HCT116 (cell line): ENCODE measurements around the gene COPS2. TPM values are rescaled to one million over a fixed set of nuclear protein-coding genes. Genes with fewer than 3 reads are reported as not detected.

Experiments used
- ATAC-seq: fragments of 200-7000 bp; cut with Tn5 transposase; 2 replicates; pipeline ENCODE4 v1.9.1; 2020; ENCODE audit warnings: mild to moderate bottlenecking, moderate library complexity
- BruUV-seq: library from RNA; stranded (reverse); fragments of 400-500 nt; replicated peaks from 2 replicates; lab custom pipeline; 2021; lab: Mats Ljungman, UMichigan
- CTCF ChIA-PET: fragments of 300-600 bp; sonication (Branson Sonifier 250); formaldehyde crosslinking; loops from one replicate; lab custom pipeline; 2021; ENCODE audit warnings: antibody characterized with exemption; lab: Charles Lee
- POLR2A ChIA-PET: fragments of 300-600, 350-600 bp; sonication (Branson Sonifier 250); formaldehyde crosslinking; loops from one replicate; lab custom pipeline; 2021; ENCODE audit warnings: antibody characterized with exemption; lab: Charles Lee
- RAD21 ChIA-PET, 2 experiments: fragments of 300-600 bp; sonication (Branson Sonifier 250); formaldehyde crosslinking; loops; one replicate each; lab custom pipeline; 2023; ENCODE audit warnings: low total read pairs in 2 of 2; ENCODE audit not compliant: uncharacterized antibody in 2 of 2, unreplicated experiment in 2 of 2, low non-redundant PET in 1 of 2; lab: Charles Lee
- DNase-seq: peaks from one replicate; pipeline ENCODE4 v3.0.0-alpha.2; 2010; ENCODE audit warnings: low read depth, low spot score
- H2AFZ ChIP-seq: fragments of 200-600 bp; shearing (Covaris generic), sonication (generic); 2 replicates; pipeline ENCODE4 v1.6.1; 2017; ENCODE audit warnings: low read depth, mixed run types, mixed read lengths, antibody characterized with exemption, low read length; ENCODE audit not compliant: poor library complexity, severe bottlenecking
- H3K27ac ChIP-seq: 2 replicates; pipeline ENCODE4 v1.5.1; 2012; ENCODE audit warnings: low read depth, low read length
- H3K27me3 ChIP-seq: fragments of 200-600 bp; sonication (generic); 2 replicates; pipeline ENCODE4 v1.6.1; 2016; ENCODE audit warnings: mixed run types, low read length, mixed read lengths; ENCODE audit not compliant: insufficient read depth
- H3K36me3 ChIP-seq, 2 experiments: fragments of 200-500 bp in 1 of 2; fragments of 200-600 bp in 1 of 2; sonication (Bioruptor generic) in 1 of 2; sonication (generic) in 1 of 2; 2 replicates each; pipeline versions ENCODE4 v1.5.1 to v1.6.1; 2014 to 2016; ENCODE audit warnings: low read length in 2 of 2, inconsistent platforms in 1 of 2, mixed read lengths in 1 of 2, mixed run types in 1 of 2; ENCODE audit not compliant: insufficient read depth in 2 of 2, control insufficient read depth in 1 of 2
- H3K4me1 ChIP-seq, 2 experiments: fragments of 200-600 bp in 1 of 2; sonication (generic) in 1 of 2; 2 replicates each; pipeline versions ENCODE4 v1.5.1 to v1.6.1; 2012 to 2017; ENCODE audit warnings: low read length in 2 of 2, inconsistent platforms in 1 of 2, mild to moderate bottlenecking in 1 of 2, mixed read lengths in 1 of 2, mixed run types in 1 of 2, moderate library complexity in 1 of 2; ENCODE audit not compliant: insufficient read depth in 2 of 2, control insufficient read depth in 1 of 2
- H3K4me2 ChIP-seq: fragments of 200-600 bp; sonication (generic); 2 replicates; pipeline ENCODE4 v1.6.1; 2017; ENCODE audit warnings: mixed run types, low read length, mixed read lengths
- H3K4me3 ChIP-seq, 2 experiments: fragments of 200-600 bp in 1 of 2; sonication (generic) in 1 of 2; replicated peaks in 1 of 2; 2 replicates each; pipeline ENCODE4 v1.5.1; 2011 to 2016; ENCODE audit warnings: low read length in 2 of 2, control low read depth in 1 of 2, low read depth in 1 of 2, mild to moderate bottlenecking in 1 of 2, mixed read lengths in 1 of 2, mixed run types in 1 of 2
- H3K79me2 ChIP-seq: fragments of 200-600 bp; sonication (generic); 2 replicates; pipeline ENCODE4 v1.6.1; 2017; ENCODE audit warnings: mild to moderate bottlenecking, mixed run types, low read length, moderate library complexity, mixed read lengths; ENCODE audit not compliant: insufficient read depth
- H3K9ac ChIP-seq: fragments of 200-600 bp; sonication (generic); 2 replicates; pipeline ENCODE4 v1.6.1; 2016; ENCODE audit warnings: low read length, mixed read lengths
- H3K9me2 ChIP-seq: fragments of 200-600 bp; sonication (generic), shearing (Covaris generic); 2 replicates; pipeline ENCODE4 v1.6.1; 2017; ENCODE audit warnings: mixed run types, mild to moderate bottlenecking, moderate library complexity; ENCODE audit not compliant: insufficient read depth
- H3K9me3 ChIP-seq, 2 experiments: fragments of 200-500 bp in 1 of 2; fragments of 200-600 bp in 1 of 2; sonication (Bioruptor generic) in 1 of 2; sonication (generic) in 1 of 2; 2 replicates each; pipeline ENCODE4 v1.6.1; 2014 to 2017; ENCODE audit warnings: low read length in 2 of 2, mixed read lengths in 2 of 2, inconsistent platforms in 1 of 2, low read depth in 1 of 2, mild to moderate bottlenecking in 1 of 2, mixed run types in 1 of 2, moderate library complexity in 1 of 2; ENCODE audit not compliant: control insufficient read depth in 1 of 2, insufficient read depth in 1 of 2
- H4K20me1 ChIP-seq: fragments of 200-600 bp; sonication (generic), shearing (Covaris generic); 2 replicates; pipeline ENCODE4 v1.6.1; 2017; ENCODE audit warnings: mixed run types, mild to moderate bottlenecking, moderate library complexity; ENCODE audit not compliant: insufficient read depth
- ATF3 ChIP-seq: IDR thresholded peaks from 2 replicates; pipeline ENCODE4 v1.6.1; 2012
- CTCF ChIP-seq, 3 experiments: fragments of 200-600 bp in 1 of 3; sonication (generic) in 1 of 3; IDR thresholded peaks in 2 of 3; conservative IDR thresholded peaks in 1 of 3; 2 replicates each; pipeline ENCODE4 v1.5.1; 2012 to 2017; ENCODE audit warnings: low read depth in 2 of 3, low read length in 2 of 3, antibody characterized with exemption in 1 of 3, borderline replicate concordance in 1 of 3, control low read depth in 1 of 3, mild to moderate bottlenecking in 1 of 3, mixed read lengths in 1 of 3, mixed run types in 1 of 3, moderate library complexity in 1 of 3; ENCODE audit not compliant: insufficient read depth in 1 of 3
- EGR1 ChIP-seq: IDR thresholded peaks from 2 replicates; pipeline ENCODE4 v1.6.1; 2012; ENCODE audit warnings: low read depth
- ELF1 ChIP-seq: IDR thresholded peaks from 2 replicates; pipeline ENCODE4 v1.6.1; 2012; ENCODE audit warnings: low read depth, borderline replicate concordance
- EZH2 ChIP-seq: fragments of 200-600 bp; sonication (generic); IDR thresholded peaks from 2 replicates; pipeline ENCODE4 v1.6.1; 2017; ENCODE audit warnings: antibody characterized with exemption, mixed run types
- EZH2phosphoT487 ChIP-seq: fragments of 200-600 bp; IDR thresholded peaks from 2 replicates; pipeline ENCODE4 v1.6.1; 2018; ENCODE audit warnings: antibody characterized with exemption, borderline replicate concordance
- FOSL1 ChIP-seq: IDR thresholded peaks from 2 replicates; pipeline ENCODE4 v1.6.1; 2012; ENCODE audit warnings: low read depth
- JUND ChIP-seq: IDR thresholded peaks from 2 replicates; pipeline ENCODE4 v1.6.1; 2012
- POLR2A ChIP-seq: IDR thresholded peaks from 2 replicates; pipeline ENCODE4 v1.7.0; 2011; ENCODE audit warnings: borderline replicate concordance; ENCODE audit not compliant: insufficient read depth, insufficient read length; ENCODE audit errors: extremely low read depth
- POLR2AphosphoS5 ChIP-seq: IDR thresholded peaks from 2 replicates; pipeline ENCODE4 v1.6.1; 2011; ENCODE audit warnings: mild to moderate bottlenecking, low read depth, low read length, moderate library complexity
- REST ChIP-seq: IDR thresholded peaks from 2 replicates; pipeline ENCODE4 v1.6.1; 2012; ENCODE audit warnings: low read depth
- SP1 ChIP-seq: IDR thresholded peaks from 2 replicates; pipeline ENCODE4 v1.6.1; 2012; ENCODE audit warnings: low read depth
- TCF7L2 ChIP-seq: IDR thresholded peaks from 2 replicates; pipeline ENCODE4 v1.7.0; 2011; ENCODE audit warnings: borderline replicate concordance, inconsistent platforms; ENCODE audit not compliant: insufficient read depth, insufficient read length; ENCODE audit errors: extremely low read depth
- ZBTB33 ChIP-seq: IDR thresholded peaks from 2 replicates; pipeline ENCODE4 v1.6.1; 2011; ENCODE audit warnings: mild to moderate bottlenecking, low read length, moderate library complexity; ENCODE audit not compliant: insufficient replicate concordance; ENCODE audit errors: extremely low read depth
- intact Hi-C: fragments of 100-400 bp; cut with micrococcal nuclease; formaldehyde crosslinking; loops from 2 replicates; pipeline ENCODE4 v1.10.0; 2022
- total RNA-seq: library from RNA; stranded (reverse); gene quantifications from one replicate; pipeline ENCODE4 v1.2.1, GENCODE V29; 2021; ENCODE audit not compliant: unreplicated experiment

Gene COPS2
- total RNA-seq, 1 experiment from 2014 or later: 93.6 TPM

- Histone ChIP-seq H3K79me2 (no peaks in the 10 kb centered on the region), H3K9me3 (no peaks in the 10 kb centered on the region), H2AFZ (no peak overlapping the region), H3K27ac (no peak overlapping the region), H3K27me3 (no peaks in the 10 kb centered on the region), H3K4me2 (no peak overlapping the region), H3K36me3 (no peaks in the 10 kb centered on the region), H4K20me1 (no peaks in the 10 kb centered on the region), H3K4me3 (no peak overlapping the region), H3K4me1 (no peaks in the 10 kb centered on the region), H3K9ac (no peak overlapping the region), H3K9me2 (no peaks in the 10 kb centered on the region)
- ChIA-PET POLR2A (no interaction called here), CTCF (no interaction called here), RAD21 (no interaction called here)
- TF ChIP-seq EZH2phosphoT487 (no peak), ATF3 (no peak), EGR1 (no peak), POLR2A (no peak), ELF1 (no peak), FOSL1 (no peak), TCF7L2 (no peak), CTCF (IDR thresholded peaks at IDR 0.05 in 2 of 3, conservative IDR thresholded peaks at IDR 0.05 in 1 of 3; ENCODE audit: borderline replicate concordance in 1 of 3, insufficient read depth in 1 of 3, low read depth in 2 of 3, low read length in 2 of 3) (no peak), EZH2 (no peak), REST (no peak), POLR2AphosphoS5 (no peak), ZBTB33 (no peak), JUND (no peak), SP1 (no peak)
- BruUV-seq: no TSS peak
- intact Hi-C loops: no loop called here
- ATAC-seq: no peak
- DNase-seq: no peak
Observed at GRCh38 chr15:49083401-49084284, 71.8 kb downstream of the COPS2 start.
